Measurements from ENCODE around the gene KRT76.

DNA sequence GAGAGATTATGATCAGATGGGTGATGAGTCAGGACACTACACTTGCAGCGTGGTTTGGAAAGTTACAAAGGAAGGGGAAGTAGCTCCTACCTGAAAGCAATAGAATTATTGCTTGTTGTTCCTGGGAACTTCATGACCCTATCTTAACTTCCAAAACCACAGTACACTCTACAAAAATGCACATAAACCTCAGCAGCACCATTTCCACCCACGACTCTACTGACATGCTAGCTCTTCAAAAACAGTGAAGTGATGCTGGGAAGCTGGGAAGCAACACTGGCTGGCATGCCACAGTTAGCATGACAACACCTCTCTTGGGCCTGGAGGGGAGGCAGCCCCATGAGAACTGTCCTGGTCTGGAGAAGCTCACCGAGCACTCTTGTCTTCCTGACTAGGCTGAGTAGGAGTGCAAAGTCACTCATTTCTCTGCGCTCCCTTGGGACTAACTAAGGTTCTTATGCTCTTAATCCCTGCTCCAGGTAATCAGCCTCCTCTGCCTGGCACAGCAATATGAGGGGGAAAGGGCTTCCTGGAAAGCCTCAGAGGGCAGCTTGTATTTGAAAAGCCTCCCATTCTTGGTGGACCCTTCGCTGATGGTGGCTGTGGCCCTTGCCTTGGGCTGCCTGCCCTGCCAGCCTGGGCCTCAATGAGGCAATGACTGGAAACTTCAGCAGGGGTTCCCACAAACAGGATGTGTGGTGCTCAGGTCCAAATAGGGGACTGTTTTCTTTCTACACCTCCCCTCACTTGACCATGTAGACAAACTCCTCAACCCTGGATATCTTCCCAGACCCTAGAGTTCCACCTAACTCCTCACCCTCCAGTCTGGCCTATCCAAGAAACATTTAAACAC, 17.6 kb upstream of the KRT76 start:
- no peak for TF ChIP-seq POLR2AphosphoS5 (IDR thresholded peaks at IDR 0.05; ENCODE audit: low read depth, low read length)
- TF ChIP-seq, protein P1, sequence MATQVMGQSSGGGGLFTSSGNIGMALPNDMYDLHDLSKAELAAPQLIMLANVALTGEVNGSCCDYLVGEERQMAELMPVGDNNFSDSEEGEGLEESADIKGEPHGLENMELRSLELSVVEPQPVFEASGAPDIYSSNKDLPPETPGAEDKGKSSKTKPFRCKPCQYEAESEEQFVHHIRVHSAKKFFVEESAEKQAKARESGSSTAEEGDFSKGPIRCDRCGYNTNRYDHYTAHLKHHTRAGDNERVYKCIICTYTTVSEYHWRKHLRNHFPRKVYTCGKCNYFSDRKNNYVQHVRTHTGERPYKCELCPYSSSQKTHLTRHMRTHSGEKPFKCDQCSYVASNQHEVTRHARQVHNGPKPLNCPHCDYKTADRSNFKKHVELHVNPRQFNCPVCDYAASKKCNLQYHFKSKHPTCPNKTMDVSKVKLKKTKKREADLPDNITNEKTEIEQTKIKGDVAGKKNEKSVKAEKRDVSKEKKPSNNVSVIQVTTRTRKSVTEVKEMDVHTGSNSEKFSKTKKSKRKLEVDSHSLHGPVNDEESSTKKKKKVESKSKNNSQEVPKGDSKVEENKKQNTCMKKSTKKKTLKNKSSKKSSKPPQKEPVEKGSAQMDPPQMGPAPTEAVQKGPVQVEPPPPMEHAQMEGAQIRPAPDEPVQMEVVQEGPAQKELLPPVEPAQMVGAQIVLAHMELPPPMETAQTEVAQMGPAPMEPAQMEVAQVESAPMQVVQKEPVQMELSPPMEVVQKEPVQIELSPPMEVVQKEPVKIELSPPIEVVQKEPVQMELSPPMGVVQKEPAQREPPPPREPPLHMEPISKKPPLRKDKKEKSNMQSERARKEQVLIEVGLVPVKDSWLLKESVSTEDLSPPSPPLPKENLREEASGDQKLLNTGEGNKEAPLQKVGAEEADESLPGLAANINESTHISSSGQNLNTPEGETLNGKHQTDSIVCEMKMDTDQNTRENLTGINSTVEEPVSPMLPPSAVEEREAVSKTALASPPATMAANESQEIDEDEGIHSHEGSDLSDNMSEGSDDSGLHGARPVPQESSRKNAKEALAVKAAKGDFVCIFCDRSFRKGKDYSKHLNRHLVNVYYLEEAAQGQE (IDR thresholded peaks at IDR 0.05; ENCODE audit: insufficient read depth in 1 of 2, low read depth in 2 of 2, low read length in 2 of 2): no peak
